HepG2 (cell line): ENCODE measurements around the gene CASP5.
"Not testable (repeated sequence)": the region's sequence is repeated elsewhere in the genome, so short reads cannot be mapped to it uniquely, and the experiment has no call there.

ENCODE experiments used
- FOSL1 ChIP-seq: sonication (generic); formaldehyde crosslinking; IDR thresholded peaks from 2 replicates; pipeline ENCODE4 v1.9.0; 2021; ENCODE audit warnings: missing genetic modification reagents, borderline replicate concordance
- SMC3 ChIP-seq: IDR thresholded peaks from 2 replicates; pipeline ENCODE4 v1.6.1; 2011; ENCODE audit warnings: low read length, improper control_type of control experiment
- SP1 ChIP-seq, 2 experiments: fragments of 450-650 bp in 1 of 2; sonication (generic) in 1 of 2; formaldehyde crosslinking in 1 of 2; IDR thresholded peaks; 2 replicates each; pipeline versions ENCODE4 v1.4.0 to v1.6.1; 2016 to 2020; ENCODE audit warnings: missing genetic modification reagents in 1 of 2
- TBP ChIP-seq: sonication (generic); formaldehyde crosslinking; IDR thresholded peaks from 2 replicates; pipeline ENCODE4 v1.5.0; 2020; ENCODE audit warnings: missing genetic modification reagents
- TP53 ChIP-seq: sonication (generic); formaldehyde crosslinking; conservative IDR thresholded peaks from 2 replicates; pipeline ENCODE4 v1.4.0; 2020; ENCODE audit warnings: missing genetic modification reagents
- U2AF1 ChIP-seq: fragments of 200-400 bp; formaldehyde crosslinking; optimal IDR thresholded peaks from 2 replicates; pipeline ENCODE3; 2017; ENCODE audit warnings: mild to moderate bottlenecking, low read depth, low read length
- ZNF136 ChIP-seq: sonication (generic); formaldehyde crosslinking; IDR thresholded peaks from 2 replicates; pipeline ENCODE4 v1.8.1; 2022; ENCODE audit warnings: low read depth, mild to moderate bottlenecking, moderate library complexity, missing genetic modification reagents
- ZNF574 ChIP-seq: sonication (generic); formaldehyde crosslinking; IDR thresholded peaks from 2 replicates; pipeline ENCODE4 v1.4.0; 2020; ENCODE audit warnings: missing genetic modification reagents
- TF ChIP-seq, protein P1 (sequence below): IDR thresholded peaks from 2 replicates; pipeline ENCODE4 v1.6.1; 2012; ENCODE audit warnings: low read length, improper control_type of control experiment

DNA sequence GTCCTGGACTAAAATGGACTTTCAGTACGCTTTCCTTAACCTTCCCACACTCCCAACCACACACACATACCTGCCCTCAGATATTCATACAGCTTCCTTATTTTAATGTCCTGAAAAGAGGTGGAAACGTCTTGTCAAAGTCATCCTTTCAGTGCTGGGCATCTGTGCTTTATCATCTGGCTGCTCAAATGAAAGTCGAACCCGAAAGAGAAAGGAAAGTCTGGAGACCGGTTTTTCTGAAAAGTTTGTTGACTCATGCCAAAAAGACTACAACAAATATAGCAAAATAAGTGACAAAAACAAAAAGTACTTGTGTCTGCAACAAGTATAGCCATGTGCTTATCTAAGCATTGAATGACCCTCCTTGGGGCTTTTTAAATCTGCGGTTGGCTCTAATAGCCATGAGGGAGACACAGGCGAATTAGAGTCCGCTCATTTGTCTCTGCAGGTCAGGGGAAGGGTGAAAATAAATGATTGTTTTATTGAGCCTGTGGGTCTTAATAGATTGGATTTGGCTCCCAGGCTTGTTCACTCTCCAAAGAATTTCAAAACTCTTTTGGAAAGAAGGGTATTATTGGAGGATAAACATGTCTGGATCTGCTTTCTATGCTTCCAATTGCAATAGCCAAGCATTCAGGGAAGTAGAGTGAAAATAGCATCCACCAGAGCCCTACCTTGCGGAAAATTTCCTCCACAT is 40.4 kb upstream of the CASP5 start:
- TF ChIP-seq TBP (CRISPR knock-in tag); ZNF136 (CRISPR knock-in tag); U2AF1; TP53 (CRISPR knock-in tag); SP1 (IDR thresholded peaks at IDR 0.05); SP1 (CRISPR knock-in tag; IDR thresholded peaks at IDR 0.05); FOSL1 (CRISPR knock-in tag); ZNF574 (CRISPR knock-in tag); SMC3: not testable (repeated sequence)
- TF ChIP-seq, protein P1, sequence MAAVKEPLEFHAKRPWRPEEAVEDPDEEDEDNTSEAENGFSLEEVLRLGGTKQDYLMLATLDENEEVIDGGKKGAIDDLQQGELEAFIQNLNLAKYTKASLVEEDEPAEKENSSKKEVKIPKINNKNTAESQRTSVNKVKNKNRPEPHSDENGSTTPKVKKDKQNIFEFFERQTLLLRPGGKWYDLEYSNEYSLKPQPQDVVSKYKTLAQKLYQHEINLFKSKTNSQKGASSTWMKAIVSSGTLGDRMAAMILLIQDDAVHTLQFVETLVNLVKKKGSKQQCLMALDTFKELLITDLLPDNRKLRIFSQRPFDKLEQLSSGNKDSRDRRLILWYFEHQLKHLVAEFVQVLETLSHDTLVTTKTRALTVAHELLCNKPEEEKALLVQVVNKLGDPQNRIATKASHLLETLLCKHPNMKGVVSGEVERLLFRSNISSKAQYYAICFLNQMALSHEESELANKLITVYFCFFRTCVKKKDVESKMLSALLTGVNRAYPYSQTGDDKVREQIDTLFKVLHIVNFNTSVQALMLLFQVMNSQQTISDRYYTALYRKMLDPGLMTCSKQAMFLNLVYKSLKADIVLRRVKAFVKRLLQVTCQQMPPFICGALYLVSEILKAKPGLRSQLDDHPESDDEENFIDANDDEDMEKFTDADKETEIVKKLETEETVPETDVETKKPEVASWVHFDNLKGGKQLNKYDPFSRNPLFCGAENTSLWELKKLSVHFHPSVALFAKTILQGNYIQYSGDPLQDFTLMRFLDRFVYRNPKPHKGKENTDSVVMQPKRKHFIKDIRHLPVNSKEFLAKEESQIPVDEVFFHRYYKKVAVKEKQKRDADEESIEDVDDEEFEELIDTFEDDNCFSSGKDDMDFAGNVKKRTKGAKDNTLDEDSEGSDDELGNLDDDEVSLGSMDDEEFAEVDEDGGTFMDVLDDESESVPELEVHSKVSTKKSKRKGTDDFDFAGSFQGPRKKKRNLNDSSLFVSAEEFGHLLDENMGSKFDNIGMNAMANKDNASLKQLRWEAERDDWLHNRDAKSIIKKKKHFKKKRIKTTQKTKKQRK, result not testable (repeated sequence)
